Measurements from ENCODE around the gene MED26. TPM values are rescaled to one million over a fixed set of nuclear protein-coding genes. Genes with fewer than 3 reads are reported as not detected.

Gene MED26
- total and polyA plus RNA-seq, 2 experiments from 2014 or later, result 6.6 to 7.8 TPM

GRCh38 chr19:16564842-16565241 lies 63.2 kb downstream of the MED26 start:
- TF ChIP-seq EZH2 (IDR thresholded peaks at IDR 0.05; ENCODE audit: borderline replicate concordance) (no peak), CTCF (IDR thresholded peaks at IDR 0.05; ENCODE audit: poor library complexity) (no peak), EZH2phosphoT487 (IDR thresholded peaks at IDR 0.05; ENCODE audit: low read depth, severe bottlenecking, unreplicated experiment) (no peak)

GRCh38 chr19:16562608-16563025 lies 65.4 kb downstream of the MED26 start:
- WGBS (ENCODE audit: low lambda C conversion rate, missing lambda C conversion rate), result 98% methylated on average over 6 of the region's 6 CpGs
- no peaks in the 10 kb centered on the region for H3K4me1 ChIP-seq (ENCODE audit: insufficient read depth)
- H2AFZ ChIP-seq, result no peak overlapping the region
- no peaks in the 10 kb centered on the region for H3K9me3 ChIP-seq (ENCODE audit: low read depth)
- H3K9me2 ChIP-seq (replicated peaks; ENCODE audit: insufficient read depth), result no peaks in the 10 kb centered on the region
- H3K27ac ChIP-seq, result no peak overlapping the region
- TF ChIP-seq EZH2 (IDR thresholded peaks at IDR 0.05; ENCODE audit: borderline replicate concordance), result no peak
- TF ChIP-seq CTCF (IDR thresholded peaks at IDR 0.05; ENCODE audit: poor library complexity), result no peak
- no peak for TF ChIP-seq EZH2phosphoT487 (IDR thresholded peaks at IDR 0.05; ENCODE audit: low read depth, severe bottlenecking, unreplicated experiment)
- H3K36me3 ChIP-seq (replicated peaks; ENCODE audit: insufficient read depth, low read depth), result no peaks in the 10 kb centered on the region
- no peaks in the 10 kb centered on the region for H3K27me3 ChIP-seq
- H3K4me3 ChIP-seq, result no peak overlapping the region
- no peaks in the 10 kb centered on the region for H4K20me1 ChIP-seq (ENCODE audit: insufficient read depth, poor library complexity, severe bottlenecking)
- no peak for DNase-seq (ENCODE audit: low spot score)
- no peak overlapping the region for H3K4me2 ChIP-seq
- H3K79me2 ChIP-seq, result peaks cover 18% of the 10 kb centered on the region

More at GRCh38 chr19:16564842-16565241, 63.2 kb downstream of the MED26 start:
- WGBS (ENCODE audit: low lambda C conversion rate, missing lambda C conversion rate), result 78% methylated on average over 7 of the region's 7 CpGs
- H3K9me2 ChIP-seq (replicated peaks; ENCODE audit: insufficient read depth), result no peaks in the 10 kb centered on the region
- H3K27ac ChIP-seq, result no peak overlapping the region
- no peak overlapping the region for H2AFZ ChIP-seq
- DNase-seq (ENCODE audit: low spot score), result no peak
- peak overlapping the region; percentile 28 for H3K4me2 ChIP-seq
- H3K4me1 ChIP-seq (ENCODE audit: insufficient read depth), result no peaks in the 10 kb centered on the region
- no peaks in the 10 kb centered on the region for H3K27me3 ChIP-seq
- no peaks in the 10 kb centered on the region for H4K20me1 ChIP-seq (ENCODE audit: insufficient read depth, poor library complexity, severe bottlenecking)
- no peak overlapping the region for H3K4me3 ChIP-seq
- H3K9me3 ChIP-seq (ENCODE audit: low read depth), result no peaks in the 10 kb centered on the region
- peaks cover 30% of the 10 kb centered on the region for H3K79me2 ChIP-seq
- H3K36me3 ChIP-seq (replicated peaks; ENCODE audit: insufficient read depth, low read depth), result no peaks in the 10 kb centered on the region

- Histone ChIP-seq H3K4me1 (ENCODE audit: insufficient read depth) (no peaks in the 10 kb centered on the region), H3K36me3 (replicated peaks; ENCODE audit: insufficient read depth, low read depth) (no peaks in the 10 kb centered on the region), H3K27ac (no peak overlapping the region), H3K4me2 (no peak overlapping the region), H3K4me3 (no peak overlapping the region), H3K9me3 (ENCODE audit: low read depth) (no peaks in the 10 kb centered on the region), H4K20me1 (ENCODE audit: insufficient read depth, poor library complexity, severe bottlenecking) (no peaks in the 10 kb centered on the region), H3K27me3 (no peaks in the 10 kb centered on the region), H3K9me2 (replicated peaks; ENCODE audit: insufficient read depth) (no peaks in the 10 kb centered on the region), H2AFZ (no peak overlapping the region), H3K79me2 (peaks cover 11% of the 10 kb centered on the region)
- 95% methylated on average over 8 of the region's 8 CpGs for WGBS (ENCODE audit: low lambda C conversion rate, missing lambda C conversion rate)
- no peak for TF ChIP-seq EZH2 (IDR thresholded peaks at IDR 0.05; ENCODE audit: borderline replicate concordance)
- no peak for TF ChIP-seq EZH2phosphoT487 (IDR thresholded peaks at IDR 0.05; ENCODE audit: low read depth, severe bottlenecking, unreplicated experiment)
- TF ChIP-seq CTCF (IDR thresholded peaks at IDR 0.05; ENCODE audit: poor library complexity), result no peak
- DNase-seq (ENCODE audit: low spot score), result no peak
Observed at GRCh38 chr19:16561382-16561781, 66.6 kb downstream of the MED26 start.

All from hepatocyte (in vitro differentiated cells).